IMR-90 (cell line): Measurements from ENCODE around the gene COPS4. TPM values are rescaled to one million over a fixed set of nuclear protein-coding genes. Genes with fewer than 3 reads are reported as not detected.
A peak's percentile ranks its signal among the peaks of the same experiment; 100 is the strongest.
"Not testable (repeated sequence)": the region's sequence is repeated elsewhere in the genome, so short reads cannot be mapped to it uniquely, and the experiment has no call there.

ENCODE experiments used
- ATAC-seq: fragments of 200-7000 bp; cut with Tn5 transposase; 2 replicates; pipeline ENCODE4 v1.9.1; 2020; ENCODE audit warnings: low read depth, mild to moderate bottlenecking, moderate library complexity
- BruUV-seq: library from RNA; stranded (reverse); fragments of 400-500 nt; replicated peaks from 2 replicates; lab custom pipeline; 2021; lab: Mats Ljungman, UMichigan
- CTCF ChIA-PET: fragments of 300-600 bp; formaldehyde crosslinking; extraction: SDS; loops from one replicate; lab custom pipeline; 2021; ENCODE audit warnings: antibody characterized with exemption; lab: Yijun Ruan, JAX
- POLR2A ChIA-PET: fragments of 300-600 bp; sonication (Branson Sonifier 250); formaldehyde crosslinking; loops from one replicate; lab custom pipeline; 2022; ENCODE audit warnings: antibody characterized with exemption; ENCODE audit not compliant: unreplicated experiment; lab: Charles Lee
- DNase-seq: peaks from one replicate; pipeline ENCODE4 v3.0.0; 2013
- H2AFZ ChIP-seq: replicated peaks from 2 replicates; pipeline ENCODE3; 2013; ENCODE audit warnings: low read length, mild to moderate bottlenecking; ENCODE audit not compliant: poor library complexity
- H2AK5ac ChIP-seq: 2 replicates; pipeline ENCODE4 v1.6.1; 2013; ENCODE audit warnings: low read depth, low read length, inconsistent platforms
- H2AK9ac ChIP-seq: replicated peaks from 2 replicates; pipeline ENCODE3; 2013; ENCODE audit warnings: mild to moderate bottlenecking, low read depth, low read length, moderate library complexity; ENCODE audit not compliant: poor library complexity
- H2BK120ac ChIP-seq: 2 replicates; pipeline ENCODE4 v1.6.1; 2013; ENCODE audit warnings: low read depth, low read length, inconsistent platforms
- H2BK15ac ChIP-seq: 3 replicates; pipeline ENCODE4 v1.6.1; 2013; ENCODE audit warnings: low read depth, low read length, inconsistent platforms
- H2BK20ac ChIP-seq: 2 replicates; pipeline ENCODE4 v1.6.1; 2013; ENCODE audit warnings: low read depth, mild to moderate bottlenecking, inconsistent platforms, low read length, moderate library complexity
- H2BK5ac ChIP-seq: 2 replicates; pipeline ENCODE4 v1.6.1; 2013; ENCODE audit warnings: mild to moderate bottlenecking, low read depth, low read length, inconsistent platforms; ENCODE audit not compliant: poor library complexity, severe bottlenecking
- H3K14ac ChIP-seq: replicated peaks from 2 replicates; pipeline ENCODE4 v1.6.1; 2013; ENCODE audit warnings: low read depth, low read length, inconsistent platforms
- H3K18ac ChIP-seq: 2 replicates; pipeline ENCODE4 v1.6.1; 2013; ENCODE audit warnings: low read depth, low read length, control low read depth
- H3K23ac ChIP-seq: 2 replicates; pipeline ENCODE4 v1.6.1; 2013; ENCODE audit warnings: low read depth, low read length, inconsistent platforms
- H3K27ac ChIP-seq: 2 replicates; pipeline ENCODE4 v1.5.1; 2013; ENCODE audit warnings: mild to moderate bottlenecking, control low read depth, low read length; ENCODE audit not compliant: insufficient read depth
- H3K27me3 ChIP-seq: 2 replicates; pipeline ENCODE4 v1.6.1; 2013; ENCODE audit warnings: low read length; ENCODE audit not compliant: control insufficient read depth, insufficient read depth
- H3K36me3 ChIP-seq: 2 replicates; pipeline ENCODE4 v1.6.1; 2013; ENCODE audit warnings: low read length, mixed read lengths; ENCODE audit not compliant: control insufficient read depth, insufficient read depth
- H3K4ac ChIP-seq: 2 replicates; pipeline ENCODE4 v1.6.1; 2013; ENCODE audit warnings: low read depth, low read length, inconsistent platforms
- H3K4me1 ChIP-seq: 2 replicates; pipeline ENCODE4 v1.6.1; 2013; ENCODE audit warnings: low read length, mixed read lengths; ENCODE audit not compliant: control insufficient read depth, insufficient read depth
- H3K4me2 ChIP-seq: 2 replicates; pipeline ENCODE4 v1.6.1; 2013; ENCODE audit warnings: low read depth, mild to moderate bottlenecking, control low read depth, low read length, moderate library complexity
- H3K4me3 ChIP-seq: 2 replicates; pipeline ENCODE4 v1.5.1; 2013; ENCODE audit warnings: low read depth, mild to moderate bottlenecking, control low read depth, low read length, moderate library complexity; ENCODE audit not compliant: insufficient read depth
- H3K56ac ChIP-seq: 2 replicates; pipeline ENCODE4 v1.6.1; 2013; ENCODE audit warnings: low read length, inconsistent platforms; ENCODE audit not compliant: insufficient read depth; ENCODE audit errors: extremely low read depth
- H3K79me1 ChIP-seq, 2 experiments: 2 replicates each; pipeline ENCODE4 v1.6.1; 2013; ENCODE audit warnings: low read length in 2 of 2, inconsistent platforms in 1 of 2, low read depth in 1 of 2
- H3K9ac ChIP-seq: 2 replicates; pipeline ENCODE4 v1.6.1; 2013; ENCODE audit warnings: low read depth, low read length, control low read depth
- H3K9me1 ChIP-seq: 2 replicates; pipeline ENCODE4 v1.6.1; 2013; ENCODE audit warnings: low read length, inconsistent platforms; ENCODE audit not compliant: insufficient read depth
- H3K9me3 ChIP-seq: 2 replicates; pipeline ENCODE4 v1.6.1; 2013; ENCODE audit warnings: low read length; ENCODE audit not compliant: control insufficient read depth, insufficient read depth
- H4K20me1 ChIP-seq: 2 replicates; pipeline ENCODE4 v1.6.1; 2013; ENCODE audit warnings: low read length, inconsistent platforms; ENCODE audit not compliant: insufficient read depth
- H4K5ac ChIP-seq: 2 replicates; pipeline ENCODE4 v1.6.1; 2013; ENCODE audit warnings: mild to moderate bottlenecking, low read depth, low read length, control low read depth
- H4K8ac ChIP-seq, 2 experiments: 2 replicates each; pipeline ENCODE4 v1.6.1; 2013; ENCODE audit warnings: low read depth in 2 of 2, low read length in 2 of 2, control low read depth in 1 of 2, inconsistent platforms in 1 of 2
- H4K91ac ChIP-seq: 2 replicates; pipeline ENCODE4 v1.6.1; 2013; ENCODE audit warnings: low read depth, low read length, inconsistent platforms; ENCODE audit not compliant: insufficient read depth
- MAFK ChIP-seq: IDR thresholded peaks from 2 replicates; pipeline ENCODE4 v1.6.1; 2012; ENCODE audit warnings: low read depth, low read length, improper control_type of control experiment
- NFE2L2 ChIP-seq: fragments of 150-350 bp; IDR thresholded peaks from 2 replicates; pipeline ENCODE4 v1.6.1; 2016; ENCODE audit warnings: low read depth, mild to moderate bottlenecking, low read length
- RFX5 ChIP-seq: IDR thresholded peaks from 2 replicates; pipeline ENCODE4 v1.8.0; 2012; ENCODE audit warnings: low read depth, mild to moderate bottlenecking, low read length, moderate library complexity
- dilution Hi-C: fragments of 300-500 bp; cut with HindIII; formaldehyde crosslinking; loops from one replicate; pipeline ENCODE4 v1.14.3; 2018; ENCODE audit warnings: low sequenced_read_pairs; ENCODE audit not compliant: unreplicated experiment
- in situ Hi-C: fragments of 300-500 bp; cut with MboI; formaldehyde crosslinking; loops from 3 replicates; pipeline ENCODE4 v1.14.3; 2019; ENCODE audit warnings: low sequenced_read_pairs, inconsistent platforms, mixed read lengths
- intact Hi-C: fragments of 100-400 bp; cut with micrococcal nuclease; formaldehyde crosslinking; loops from 2 replicates; pipeline ENCODE4 v1.10.0; 2022
- polyA plus RNA-seq, 3 experiments: library from polyadenylated mRNA; depleted of rRNA; stranded (reverse); fragments of >200 nt; gene quantifications; 2 replicates each; pipeline ENCODE4 v1.2.3, GENCODE V29; 2012; ENCODE audit warnings: low replicate concordance in 1 of 3
- total RNA-seq: library from RNA; depleted of rRNA; stranded (reverse); fragments of >200 nt; gene quantifications from 2 replicates; pipeline ENCODE4 v1.2.3, GENCODE V29; 2012
- TF ChIP-seq, protein P1 (sequence below): conservative IDR thresholded peaks from 2 replicates; pipeline ENCODE4 v1.5.1; 2012; ENCODE audit warnings: mild to moderate bottlenecking, low read depth, low read length, improper control_type of control experiment

COPS4 gene
- total and polyA plus RNA-seq, 2 of the 4 experiments (the other 2 are of a cell fraction), result 40.1 to 115 TPM

DNA sequence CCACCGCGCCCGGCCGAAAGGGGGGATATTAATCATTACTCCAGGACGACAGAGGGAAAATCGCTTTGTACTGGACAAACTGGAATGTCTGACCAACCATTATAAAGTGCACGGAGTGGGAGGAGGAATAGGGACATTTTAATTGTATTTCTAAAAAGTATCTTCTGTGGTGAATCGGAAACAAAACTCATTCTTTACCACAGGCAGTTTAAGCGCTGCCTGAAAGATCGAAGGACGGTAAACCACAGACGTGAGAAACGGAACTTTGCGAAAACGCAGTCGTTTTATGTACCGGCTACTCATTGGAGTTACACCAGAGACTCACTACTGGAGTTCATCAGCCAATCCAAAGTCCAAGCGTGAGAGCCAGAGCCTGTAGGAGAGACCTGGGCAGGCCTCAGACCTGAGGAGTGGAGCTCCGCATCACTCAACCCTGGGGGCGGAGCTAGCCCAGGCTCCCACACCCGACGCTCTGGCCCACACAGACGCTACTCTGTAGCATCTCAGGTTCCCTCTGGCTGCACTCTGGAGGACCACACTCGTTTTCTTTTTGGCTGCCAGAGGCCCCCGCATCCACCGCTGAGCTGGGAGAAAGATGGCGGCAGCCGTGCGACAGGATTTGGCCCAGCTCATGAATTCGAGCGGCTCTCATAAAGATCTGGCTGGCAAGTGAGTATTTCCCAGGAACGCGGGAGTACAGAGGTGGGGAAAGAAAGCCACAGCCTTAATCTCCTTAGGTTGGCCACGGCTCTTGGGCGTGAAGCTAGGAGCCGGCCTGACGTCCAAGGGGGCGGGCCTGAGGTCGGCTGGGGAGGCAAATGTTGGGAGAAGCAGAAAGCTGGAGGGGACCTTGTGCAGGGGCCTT is at the start of gene COPS4 (continued):
- TF ChIP-seq RFX5, result no peak
- no peak for TF ChIP-seq MAFK
- TF ChIP-seq, protein P1, sequence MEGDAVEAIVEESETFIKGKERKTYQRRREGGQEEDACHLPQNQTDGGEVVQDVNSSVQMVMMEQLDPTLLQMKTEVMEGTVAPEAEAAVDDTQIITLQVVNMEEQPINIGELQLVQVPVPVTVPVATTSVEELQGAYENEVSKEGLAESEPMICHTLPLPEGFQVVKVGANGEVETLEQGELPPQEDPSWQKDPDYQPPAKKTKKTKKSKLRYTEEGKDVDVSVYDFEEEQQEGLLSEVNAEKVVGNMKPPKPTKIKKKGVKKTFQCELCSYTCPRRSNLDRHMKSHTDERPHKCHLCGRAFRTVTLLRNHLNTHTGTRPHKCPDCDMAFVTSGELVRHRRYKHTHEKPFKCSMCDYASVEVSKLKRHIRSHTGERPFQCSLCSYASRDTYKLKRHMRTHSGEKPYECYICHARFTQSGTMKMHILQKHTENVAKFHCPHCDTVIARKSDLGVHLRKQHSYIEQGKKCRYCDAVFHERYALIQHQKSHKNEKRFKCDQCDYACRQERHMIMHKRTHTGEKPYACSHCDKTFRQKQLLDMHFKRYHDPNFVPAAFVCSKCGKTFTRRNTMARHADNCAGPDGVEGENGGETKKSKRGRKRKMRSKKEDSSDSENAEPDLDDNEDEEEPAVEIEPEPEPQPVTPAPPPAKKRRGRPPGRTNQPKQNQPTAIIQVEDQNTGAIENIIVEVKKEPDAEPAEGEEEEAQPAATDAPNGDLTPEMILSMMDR, result peak; percentile 40
- no peak for TF ChIP-seq NFE2L2

DNA sequence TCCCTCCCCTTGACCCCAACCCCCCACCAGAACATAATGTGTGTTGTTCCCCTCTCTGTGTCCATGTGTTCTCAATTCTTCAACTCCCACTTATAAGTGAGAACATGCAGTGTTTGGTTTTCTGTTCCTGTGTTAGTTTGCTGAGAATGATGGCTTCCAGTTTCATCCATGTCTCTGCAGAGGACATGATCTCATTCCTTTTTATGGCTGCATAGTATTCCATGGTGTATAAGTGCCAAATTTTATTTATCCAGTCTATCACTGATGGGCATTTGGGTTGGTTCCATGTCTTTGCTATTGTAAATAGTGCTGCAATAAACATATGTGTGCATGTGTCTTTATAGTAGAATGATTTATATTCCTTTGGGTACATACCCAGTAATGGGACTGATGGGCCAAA is 47.5 kb upstream of the COPS4 start:
- H3K14ac ChIP-seq, H4K91ac ChIP-seq, H2BK120ac ChIP-seq, H2AK9ac ChIP-seq, CTCF ChIA-PET, H2BK20ac ChIP-seq, H3K4me3 ChIP-seq, BruUV-seq, H3K23ac ChIP-seq, H3K9ac ChIP-seq, dilution Hi-C loops, DNase-seq, H3K27me3 ChIP-seq, H2BK15ac ChIP-seq, H2AK5ac ChIP-seq, H3K4me2 ChIP-seq, H4K5ac ChIP-seq, H3K18ac ChIP-seq, H3K9me3 ChIP-seq, POLR2A ChIA-PET, H2BK5ac ChIP-seq, H4K8ac ChIP-seq, ATAC-seq, H3K56ac ChIP-seq, H4K20me1 ChIP-seq, H2AFZ ChIP-seq, in situ Hi-C loops, H3K36me3 ChIP-seq, H3K9me1 ChIP-seq, H3K4ac ChIP-seq, H3K27ac ChIP-seq: not testable (repeated sequence)
- intact Hi-C loops, result loop anchor here (5.0 kb wide), 1 partner anchor 45 kb away; no protein-coding TSS in a partner anchor
- Histone ChIP-seq H3K4me1 (peaks cover 11% of the 10 kb centered on the region), H3K79me1 (peaks cover 25 to 46% of the 10 kb centered on the region in 2 experiments)
